Psoas muscle (tissue), 8 donors: Measurements from ENCODE around the gene SCN5A. TPM values are rescaled to one million over a fixed set of nuclear protein-coding genes. Genes with fewer than 3 reads are reported as not detected.

Source experiments
- ATAC-seq, 4 donors: fragments of 200-7000 bp; cut with Tn5 transposase; one replicate each; pipeline ENCODE4 v1.9.1; 2020; ENCODE audit warnings: moderate library complexity in 3 of 4, mild to moderate bottlenecking in 2 of 4
- DNase-seq, 2 donors: peaks; one replicate each; pipeline ENCODE4 v3.0.0-alpha.2; 2020
- H3K27ac ChIP-seq: fragments of 200-600 bp; one replicate; pipeline ENCODE4 v1.8.0; 2022
- H3K27me3 ChIP-seq, 3 donors: fragments of 200-600 bp in 1 of 3; one replicate each; pipeline versions ENCODE4 v1.6.1 to v1.8.0; 2013 to 2022; ENCODE audit warnings: low read length in 2 of 3, mild to moderate bottlenecking in 2 of 3, moderate library complexity in 1 of 3; ENCODE audit not compliant: insufficient read depth in 3 of 3
- H3K36me3 ChIP-seq, 2 donors: fragments of 200-600 bp in 1 of 2; one replicate each; pipeline versions ENCODE4 v1.6.1 to v1.8.0; 2013 to 2022; ENCODE audit warnings: low read depth in 1 of 2, mild to moderate bottlenecking in 1 of 2, moderate library complexity in 1 of 2; ENCODE audit not compliant: insufficient read depth in 1 of 2
- H3K4me1 ChIP-seq: fragments of 200-600 bp; one replicate; pipeline ENCODE4 v1.8.0; 2022
- H3K4me3 ChIP-seq: fragments of 200-600 bp; one replicate; pipeline ENCODE4 v1.8.0; 2022; ENCODE audit warnings: mild to moderate bottlenecking
- H3K9me3 ChIP-seq: fragments of 200-600 bp; one replicate; pipeline ENCODE4 v1.8.0; 2022
- CTCF ChIP-seq: fragments of 200-600 bp; IDR thresholded peaks from one replicate; pipeline ENCODE4 v1.8.0; 2022; ENCODE audit warnings: antibody characterized with exemption
- WGBS, 3 donors: extraction: QIAGEN DNeasy Blood & Tissue Kit; methylation state at CpG; one replicate each; pipeline versions ENCODE4 v1.1.6 to v1.1.7; 2013; 5-methylcytosine and 5-hydroxymethylcytosine counted together
- intact Hi-C, 2 donors: fragments of 100-400 bp; cut with DNase I; formaldehyde crosslinking; loops; one replicate each; pipeline versions ENCODE4 v1.11.0 to v1.14.2; 2022
- polyA plus RNA-seq, 3 donors: library from polyadenylated mRNA; stranded (reverse); fragments of 200-250 nt; gene quantifications; one replicate each; pipeline ENCODE4 v1.2.3, GENCODE V29; 2013
- total RNA-seq, 4 donors: library from RNA; stranded (reverse); fragmentation: NEBNext Ultra II Directional in 2 of 4; extraction: Animal tissue kit (Norgen Biotek cat#: 25700) in 2 of 4; gene quantifications; one replicate each; pipeline versions ENCODE4 v1.2.1 to v1.2.4, GENCODE V29; 2021 to 2023
- donor health status: healthy with polysubstance abuse.
- donor health status: DM: no; HTN: no; CAD: no; lungs with moderate emphysema.
- donor health status: Bipolar disorder and iron deficiency.
- donor health status: healthy.
- donor health status: DM: yes; HTN: yes; CAD: no.
- donor health status: DM: no; HTN: no; CAD: no.
- donor health status: DM: no; HTN: no; CAD: no.
- donor health status: DM: yes; HTN: yes; CAD: no.

Gene SCN5A
- total and polyA plus RNA-seq, 7 donors: 0.17 to 34.2 (median 5.7) TPM

GRCh38 chr3:38605981-38606380, 43.5 kb downstream of the SCN5A start:
- no peak for ATAC-seq
- no peak for TF ChIP-seq CTCF
- intact Hi-C loops: no loop called here
- DNase-seq: peak in 1 of 2 donors; percentile 11
- no peaks in the 10 kb centered on the region for H3K4me1 ChIP-seq
- H3K36me3 ChIP-seq: no peaks in the 10 kb centered on the region
- H3K9me3 ChIP-seq: no peaks in the 10 kb centered on the region
- H3K27me3 ChIP-seq: no peaks in the 10 kb centered on the region
- H3K27ac ChIP-seq: no peak overlapping the region
- H3K4me3 ChIP-seq: no peak overlapping the region
- 94 to 98% (median 95%) methylated on average over 7 of the region's 7 CpGs for WGBS, 3 donors

GRCh38 chr3:38604246-38604645, 45.2 kb downstream of the SCN5A start:
- H3K9me3 ChIP-seq: no peaks in the 10 kb centered on the region
- H3K36me3 ChIP-seq: no peaks in the 10 kb centered on the region
- no peak for ATAC-seq
- H3K4me1 ChIP-seq: no peaks in the 10 kb centered on the region
- H3K27me3 ChIP-seq: no peaks in the 10 kb centered on the region
- DNase-seq: peak in 1 of 2 donors; percentile 12
- no peak for TF ChIP-seq CTCF
- no peak overlapping the region for H3K27ac ChIP-seq
- no peak overlapping the region for H3K4me3 ChIP-seq
- intact Hi-C loops: no loop called here
- WGBS, 3 donors: 96 to 97% (median 97%) methylated on average over 6 of the region's 6 CpGs

- Histone ChIP-seq H3K27ac (no peak overlapping the region), H3K4me3 (no peak overlapping the region), H3K4me1 (no peaks in the 10 kb centered on the region), H3K27me3 (no peaks in the 10 kb centered on the region), H3K9me3 (no peaks in the 10 kb centered on the region), H3K36me3 (no peaks in the 10 kb centered on the region)
- peak in 1 of 2 donors; percentile 31 for DNase-seq
- TF ChIP-seq CTCF: no peak
- ATAC-seq: no peak
- intact Hi-C loops: no loop called here
- WGBS, 3 donors: 91 to 94% (median 92%) methylated on average over 16 of the region's 16 CpGs
Measured at GRCh38 chr3:38603731-38604131, 45.8 kb downstream of the SCN5A start.

GRCh38 chr3:38602576-38603250, 46.8 kb downstream of the SCN5A start:
- 83 to 98% (median 84%) methylated on average over 7 of the region's 7 CpGs for WGBS, 3 donors
- ATAC-seq (no peak), DNase-seq (peak in 1 of 2 donors; percentile 3)
- H3K36me3 ChIP-seq: no peaks in the 10 kb centered on the region
- H3K9me3 ChIP-seq: no peaks in the 10 kb centered on the region
- no peak overlapping the region for H3K27ac ChIP-seq
- H3K4me3 ChIP-seq: no peak overlapping the region
- peaks cover 0 to 2% (median 0%) of the 10 kb centered on the region in 3 donors for H3K27me3 ChIP-seq
- intact Hi-C loops: no loop called here
- TF ChIP-seq CTCF: no peak
- no peaks in the 10 kb centered on the region for H3K4me1 ChIP-seq
